Mesodermal cell (in vitro differentiated cells): Measurements from ENCODE around the gene STEAP4.
"Not testable (repeated sequence)": the region's sequence is repeated elsewhere in the genome, so short reads cannot be mapped to it uniquely, and the experiment has no call there.

ENCODE experiments used
- H3K27ac ChIP-seq: 2 replicates; pipeline ENCODE4 v1.7.0; 2013; ENCODE audit warnings: mild to moderate bottlenecking, low read depth, low read length, moderate library complexity; ENCODE audit not compliant: severe bottlenecking
- H3K36me3 ChIP-seq: 2 replicates; pipeline ENCODE4 v1.7.1; 2013; ENCODE audit warnings: mild to moderate bottlenecking, low read length, moderate library complexity; ENCODE audit not compliant: control insufficient read depth, insufficient read depth
- H3K4me1 ChIP-seq: one replicate; pipeline ENCODE4 v1.7.1; 2013; ENCODE audit warnings: mild to moderate bottlenecking, low read length; ENCODE audit not compliant: insufficient read depth, control insufficient read depth, poor library complexity, severe bottlenecking
- H3K4me3 ChIP-seq: 2 replicates; pipeline ENCODE4 v1.7.0; 2013; ENCODE audit warnings: low read length, control low read depth, mild to moderate bottlenecking; ENCODE audit not compliant: insufficient read depth, poor library complexity, severe bottlenecking; ENCODE audit errors: extremely low read depth
- H3K9me3 ChIP-seq: 2 replicates; pipeline ENCODE4 v1.7.1; 2013; ENCODE audit warnings: mild to moderate bottlenecking, low read length, moderate library complexity; ENCODE audit not compliant: control insufficient read depth
- WGBS, 2 experiments: methylation state at CpG; one replicate each; pipeline ENCODE4 v1.1.5; 2013; ENCODE audit warnings: missing lambda C conversion rate in 2 of 2; ENCODE audit not compliant: insufficient coverage in 2 of 2; 5-methylcytosine and 5-hydroxymethylcytosine counted together

STEAP4 gene

GRCh38 chr7:88269586-88269985 is 37.1 kb downstream of the STEAP4 start:
- Histone ChIP-seq H3K27ac (no peak overlapping the region), H3K4me3 (no peak overlapping the region), H3K36me3 (no peaks in the 10 kb centered on the region), H3K9me3 (no peaks in the 10 kb centered on the region), H3K4me1 (no peaks in the 10 kb centered on the region)
- 100% methylated on average over 1 of the region's 3 CpGs for WGBS, 2 experiments

GRCh38 chr7:88268858-88269257 is 37.8 kb downstream of the STEAP4 start:
- no peaks in the 10 kb centered on the region for H3K36me3 ChIP-seq
- no peak overlapping the region for H3K27ac ChIP-seq
- H3K9me3 ChIP-seq = no peaks in the 10 kb centered on the region
- no peak overlapping the region for H3K4me3 ChIP-seq
- no peaks in the 10 kb centered on the region for H3K4me1 ChIP-seq
- 81 to 86% methylated on average over 2 of the region's 2 CpGs for WGBS, 2 experiments

- WGBS, 2 experiments = 80 to 86% methylated on average over 1 to 2 of the region's 2 CpGs
- no peaks in the 10 kb centered on the region for H3K4me1 ChIP-seq
- H3K27ac ChIP-seq = no peak overlapping the region
- no peaks in the 10 kb centered on the region for H3K36me3 ChIP-seq
- H3K9me3 ChIP-seq = no peaks in the 10 kb centered on the region
- no peak overlapping the region for H3K4me3 ChIP-seq
Observed at GRCh38 chr7:88268051-88268450, 38.6 kb downstream of the STEAP4 start.

- Histone ChIP-seq H3K9me3 (no peaks in the 10 kb centered on the region), H3K27ac (no peak overlapping the region), H3K4me3 (no peak overlapping the region), H3K36me3 (no peaks in the 10 kb centered on the region), H3K4me1 (no peaks in the 10 kb centered on the region)
- 87 to 90% methylated on average over 3 to 4 of the region's 4 CpGs for WGBS, 2 experiments
Observed at GRCh38 chr7:88267421-88267820, 39.3 kb downstream of the STEAP4 start.

GRCh38 chr7:88264987-88265386 is 41.7 kb downstream of the STEAP4 start:
- not testable (repeated sequence) for H3K27ac ChIP-seq

GRCh38 chr7:88262562-88262961 is 44.1 kb downstream of the STEAP4 start:
- Histone ChIP-seq H3K4me1 (no peaks in the 10 kb centered on the region), H3K9me3 (no peaks in the 10 kb centered on the region), H3K27ac (no peak overlapping the region), H3K36me3 (no peaks in the 10 kb centered on the region), H3K4me3 (no peak overlapping the region)
- WGBS, 2 experiments = 88 to 91% methylated on average over 3 to 4 of the region's 4 CpGs

More at GRCh38 chr7:88264987-88265386, 41.7 kb downstream of the STEAP4 start:
- not testable (repeated sequence) for H3K4me1 ChIP-seq, H3K9me3 ChIP-seq, H3K36me3 ChIP-seq, H3K4me3 ChIP-seq
- 88 to 90% methylated on average over 2 of the region's 3 CpGs for WGBS, 2 experiments

- no peak overlapping the region for H3K27ac ChIP-seq
- no CpG with 5 or more reads among the region's 1 CpG for WGBS, 2 experiments
- H3K4me3 ChIP-seq = no peak overlapping the region
Observed at GRCh38 chr7:88260719-88261118, 46.0 kb downstream of the STEAP4 start.

GRCh38 chr7:88259656-88260380 is 46.9 kb downstream of the STEAP4 start:
- 92% methylated on average over 2 of the region's 2 CpGs; no CpG with 5 or more reads in 1 of the 2 experiments for WGBS, 2 experiments
- no peak overlapping the region for H3K4me3 ChIP-seq
- H3K4me1 ChIP-seq = peaks cover 3% of the 10 kb centered on the region
- H3K36me3 ChIP-seq = no peaks in the 10 kb centered on the region
- H3K9me3 ChIP-seq = no peaks in the 10 kb centered on the region
- H3K27ac ChIP-seq = no peak overlapping the region

More at GRCh38 chr7:88260719-88261118, 46.0 kb downstream of the STEAP4 start:
- H3K36me3 ChIP-seq = no peaks in the 10 kb centered on the region
- no peaks in the 10 kb centered on the region for H3K9me3 ChIP-seq
- H3K4me1 ChIP-seq = no peaks in the 10 kb centered on the region

- H3K4me1 ChIP-seq, H3K4me3 ChIP-seq, H3K27ac ChIP-seq, H3K36me3 ChIP-seq, H3K9me3 ChIP-seq: not testable (repeated sequence)
- WGBS, 2 experiments = no CpG with 5 or more reads among the region's 1 CpG
Observed at GRCh38 chr7:88258296-88258695, 48.4 kb downstream of the STEAP4 start.

- Histone ChIP-seq H3K4me3 (no peak overlapping the region), H3K4me1 (peaks cover 4% of the 10 kb centered on the region), H3K9me3 (peaks cover 3% of the 10 kb centered on the region), H3K27ac (no peak overlapping the region), H3K36me3 (no peaks in the 10 kb centered on the region)
Observed at GRCh38 chr7:88256906-88257305, 49.8 kb downstream of the STEAP4 start.

GRCh38 chr7:88254721-88255424 is 51.8 kb downstream of the STEAP4 start:
- Histone ChIP-seq H3K4me1 (peaks cover 4% of the 10 kb centered on the region), H3K9me3 (peaks cover 3% of the 10 kb centered on the region), H3K4me3 (no peak overlapping the region), H3K27ac (no peak overlapping the region), H3K36me3 (no peaks in the 10 kb centered on the region)
- 80 to 83% methylated on average over 2 of the region's 2 CpGs for WGBS, 2 experiments
